ENCODE data around the gene ITIH4.

GRCh38 chr3:52843108-52843865 is 12.8 kb upstream of the ITIH4 start:
- TF ChIP-seq CTCF (IDR thresholded peaks at IDR 0.05; ENCODE audit: poor library complexity) (no peak), EZH2 (IDR thresholded peaks at IDR 0.05; ENCODE audit: borderline replicate concordance) (no peak)
